Osteocyte (in vitro differentiated cells): ENCODE results near the gene ASIC2. TPM values are rescaled to one million over a fixed set of nuclear protein-coding genes. Genes with fewer than 3 reads are reported as not detected.

Experiments used
- DNase-seq: peaks from one replicate; pipeline ENCODE4 v3.0.0; 2021; ENCODE audit warnings: mixed read lengths; ENCODE audit not compliant: unreplicated experiment; ENCODE audit errors: extremely low spot score
- H3K27ac Mint-ChIP-seq: one replicate; pipeline ENCODE4 v1.8.0; 2021; ENCODE audit warnings: mild to moderate bottlenecking, mixed read lengths; ENCODE audit not compliant: unreplicated experiment
- H3K27me3 Mint-ChIP-seq: one replicate; pipeline ENCODE4 v1.8.0; 2021; ENCODE audit warnings: mixed read lengths; ENCODE audit not compliant: unreplicated experiment
- H3K36me3 Mint-ChIP-seq: one replicate; pipeline ENCODE4 v1.8.0; 2021; ENCODE audit warnings: mixed read lengths; ENCODE audit not compliant: unreplicated experiment
- H3K4me1 Mint-ChIP-seq: one replicate; pipeline ENCODE4 v1.8.0; 2021; ENCODE audit warnings: mixed read lengths; ENCODE audit not compliant: unreplicated experiment
- H3K4me3 Mint-ChIP-seq: one replicate; pipeline ENCODE4 v1.8.0; 2021; ENCODE audit warnings: mild to moderate bottlenecking, moderate library complexity, mixed read lengths; ENCODE audit not compliant: unreplicated experiment
- H3K9me3 Mint-ChIP-seq: one replicate; pipeline ENCODE4 v1.8.0; 2021; ENCODE audit warnings: mixed read lengths; ENCODE audit not compliant: unreplicated experiment
- CTCF ChIP-seq: fragments of 200-600 bp; sonication (generic); IDR thresholded peaks from 2 replicates; pipeline ENCODE4 v1.5.0; 2021; ENCODE audit warnings: antibody characterized with exemption, mild to moderate bottlenecking, moderate library complexity
- total RNA-seq: library from RNA; stranded (reverse); gene quantifications from 2 replicates; pipeline ENCODE4 v1.2.1, GENCODE V29; 2021

The ASIC2 gene
- total RNA-seq, 1 donor from 2014 or later: not detected

DNA sequence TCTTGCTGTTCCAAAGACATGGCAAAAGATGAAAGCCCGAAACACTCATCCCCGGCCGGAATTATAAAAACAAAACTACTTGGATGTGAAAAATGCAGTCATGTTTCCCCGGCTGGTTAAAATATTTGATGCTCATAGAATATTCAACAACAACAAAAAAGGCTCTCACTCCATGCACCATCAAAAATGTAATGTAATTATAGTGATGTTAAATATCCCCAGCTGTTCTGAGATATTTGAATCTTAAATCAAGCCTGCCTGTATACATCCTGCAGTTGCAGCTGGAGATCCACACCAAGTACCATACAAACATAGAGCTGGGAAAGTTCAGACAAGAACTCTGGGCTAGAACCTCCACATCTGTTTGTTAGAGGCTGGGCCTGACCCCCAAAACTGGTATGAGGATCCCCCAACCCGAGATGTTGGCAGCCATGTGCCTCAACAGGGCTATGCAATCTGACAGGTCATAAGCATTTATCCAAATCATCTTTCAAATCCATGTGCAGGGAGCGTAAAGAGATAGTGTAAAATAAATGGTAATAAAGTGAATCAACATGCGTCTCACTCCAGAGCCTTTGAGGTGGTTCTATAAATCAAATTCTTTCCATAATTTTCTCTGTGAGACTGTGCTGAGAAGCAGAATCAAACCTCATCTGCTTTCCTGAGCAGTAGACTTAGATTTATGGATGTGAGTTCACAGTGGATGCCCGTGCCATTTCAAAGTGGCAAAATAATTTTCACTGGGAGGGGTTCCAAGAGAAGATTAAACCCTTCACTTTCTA lies 12.7 kb downstream of the ASIC2 start:
- no peak for TF ChIP-seq CTCF
- Mint-ChIP-seq H3K4me1 (peaks cover 2% of the 10 kb centered on the region), H3K27ac (no peak overlapping the region), H3K27me3 (peaks cover 4% of the 10 kb centered on the region), H3K9me3 (peaks cover 4% of the 10 kb centered on the region), H3K36me3 (no peaks in the 10 kb centered on the region), H3K4me3 (no peak overlapping the region)
- no peak for DNase-seq

- peaks cover 4% of the 10 kb centered on the region for H3K27me3 Mint-ChIP-seq
- no peak for TF ChIP-seq CTCF
- no peaks in the 10 kb centered on the region for H3K36me3 Mint-ChIP-seq
- DNase-seq: no peak
- no peak overlapping the region for H3K27ac Mint-ChIP-seq
- H3K9me3 Mint-ChIP-seq: no peaks in the 10 kb centered on the region
- H3K4me3 Mint-ChIP-seq: no peak overlapping the region
- no peaks in the 10 kb centered on the region for H3K4me1 Mint-ChIP-seq
Observed at GRCh38 chr17:33277436-33278100, 15.5 kb downstream of the ASIC2 start.

GRCh38 chr17:33273743-33274410 lies 19.2 kb downstream of the ASIC2 start:
- no peaks in the 10 kb centered on the region for H3K9me3 Mint-ChIP-seq
- TF ChIP-seq CTCF: no peak
- no peak for DNase-seq
- H3K4me1 Mint-ChIP-seq: no peaks in the 10 kb centered on the region
- no peaks in the 10 kb centered on the region for H3K27me3 Mint-ChIP-seq
- no peaks in the 10 kb centered on the region for H3K36me3 Mint-ChIP-seq
- H3K27ac Mint-ChIP-seq: no peak overlapping the region
- H3K4me3 Mint-ChIP-seq: no peak overlapping the region

DNA sequence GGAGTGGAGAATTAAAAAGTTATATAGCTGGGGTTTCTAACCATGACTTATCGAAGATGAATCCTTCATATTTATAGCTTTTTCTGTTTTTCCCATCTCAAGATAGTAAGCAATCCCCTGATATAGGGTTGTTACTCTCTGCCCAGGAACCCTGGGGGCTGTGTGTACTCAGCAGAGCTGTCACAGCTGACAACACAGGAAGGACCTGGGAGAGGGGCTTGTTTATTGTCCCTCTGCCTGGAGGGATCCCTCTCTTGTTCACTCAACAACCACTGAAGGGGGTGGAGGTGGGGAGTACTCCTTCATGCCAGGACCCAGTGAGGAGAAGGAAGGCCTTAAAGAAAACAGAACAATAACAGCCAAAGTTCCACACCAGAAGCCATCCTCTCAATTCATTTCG lies 19.8 kb downstream of the ASIC2 start:
- no peaks in the 10 kb centered on the region for H3K4me1 Mint-ChIP-seq
- H3K9me3 Mint-ChIP-seq: no peaks in the 10 kb centered on the region
- H3K27me3 Mint-ChIP-seq: no peaks in the 10 kb centered on the region
- no peaks in the 10 kb centered on the region for H3K36me3 Mint-ChIP-seq
- H3K27ac Mint-ChIP-seq: no peak overlapping the region
- no peak overlapping the region for H3K4me3 Mint-ChIP-seq
- TF ChIP-seq CTCF: no peak
- no peak for DNase-seq

DNA sequence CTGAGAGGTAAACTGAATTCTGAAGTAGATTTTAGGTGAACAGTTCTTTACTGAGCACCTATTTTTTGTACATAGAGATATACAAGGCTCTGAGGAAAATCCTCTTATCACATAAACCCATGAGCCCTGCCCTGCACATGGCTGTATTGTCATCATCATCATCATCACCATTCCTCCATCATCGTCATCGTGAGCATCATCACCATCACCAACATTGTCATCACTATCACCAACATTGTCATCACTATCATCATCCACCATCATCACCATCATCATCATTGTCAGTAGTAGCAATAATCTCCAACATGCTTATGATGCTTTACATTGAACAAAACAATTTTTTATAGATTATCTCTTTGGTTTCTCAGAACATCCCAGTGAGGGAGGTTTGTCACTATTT lies 20.7 kb downstream of the ASIC2 start:
- no peaks in the 10 kb centered on the region for H3K36me3 Mint-ChIP-seq
- no peak for TF ChIP-seq CTCF
- peaks cover 2% of the 10 kb centered on the region for H3K9me3 Mint-ChIP-seq
- DNase-seq: no peak
- no peak overlapping the region for H3K4me3 Mint-ChIP-seq
- no peak overlapping the region for H3K27ac Mint-ChIP-seq
- no peaks in the 10 kb centered on the region for H3K27me3 Mint-ChIP-seq
- H3K4me1 Mint-ChIP-seq: no peaks in the 10 kb centered on the region
